ENCODE measurements around the gene OGFR.

OGFR gene

GRCh38 chr20:62770111-62770910, 34.3 kb upstream of the OGFR start:
- no peak for DNase-seq

DNA sequence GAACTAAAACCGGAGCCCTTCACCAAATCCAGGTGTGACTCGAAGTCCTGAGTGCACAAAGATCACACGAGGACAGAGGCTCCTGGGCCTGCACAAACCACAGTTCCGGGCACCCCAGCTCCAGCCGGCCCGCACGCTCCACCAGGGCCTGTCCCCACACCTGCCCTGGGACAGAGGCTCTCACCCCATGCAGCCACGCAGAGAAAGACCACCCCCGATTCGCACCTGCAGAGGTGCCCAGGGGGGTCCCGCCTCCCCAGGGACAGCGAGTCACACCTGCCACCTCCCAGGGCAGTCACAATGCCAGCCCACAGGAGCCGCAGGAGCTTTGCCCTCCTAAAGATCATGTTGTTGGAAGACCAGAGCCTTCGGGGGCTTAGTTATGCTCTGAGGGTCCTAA, 33.7 kb upstream of the OGFR start:
- DNase-seq = no peak

DNA sequence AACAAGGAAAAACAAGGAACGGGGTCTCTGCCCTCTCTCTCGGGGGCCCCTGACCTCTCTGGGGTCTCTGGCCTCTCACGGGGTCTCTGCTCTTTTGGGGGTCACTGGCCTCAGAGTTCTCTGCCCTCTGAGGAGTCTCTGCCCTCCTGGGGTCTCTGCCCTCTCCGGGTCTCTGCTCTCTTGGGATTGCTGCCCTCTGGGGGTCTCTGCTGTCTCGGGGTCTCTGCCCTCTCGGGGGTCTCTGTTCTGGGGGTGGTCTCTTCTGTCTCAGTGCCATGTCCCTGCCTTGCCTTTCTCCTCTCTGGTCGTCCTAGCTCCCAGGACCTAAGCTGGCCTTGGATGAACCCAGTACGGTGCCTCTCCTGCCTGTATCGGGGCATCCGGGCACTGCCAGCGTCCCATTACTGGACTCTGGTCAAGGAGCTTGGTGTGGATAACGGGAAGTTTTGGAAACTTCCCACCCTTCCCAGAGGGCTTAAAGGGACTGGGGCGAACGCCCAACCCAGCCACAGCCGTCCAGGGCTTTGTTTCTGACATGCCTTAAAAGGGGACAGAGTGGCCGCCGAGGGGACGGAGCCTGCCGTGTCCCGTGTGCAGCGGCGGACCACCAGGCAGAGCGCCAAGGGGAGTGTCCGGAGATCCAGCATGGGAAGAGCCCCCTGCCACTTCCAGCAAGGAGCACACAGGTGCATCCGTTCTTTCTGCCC, 33.1 kb upstream of the OGFR start:
- no peak for DNase-seq

DNA sequence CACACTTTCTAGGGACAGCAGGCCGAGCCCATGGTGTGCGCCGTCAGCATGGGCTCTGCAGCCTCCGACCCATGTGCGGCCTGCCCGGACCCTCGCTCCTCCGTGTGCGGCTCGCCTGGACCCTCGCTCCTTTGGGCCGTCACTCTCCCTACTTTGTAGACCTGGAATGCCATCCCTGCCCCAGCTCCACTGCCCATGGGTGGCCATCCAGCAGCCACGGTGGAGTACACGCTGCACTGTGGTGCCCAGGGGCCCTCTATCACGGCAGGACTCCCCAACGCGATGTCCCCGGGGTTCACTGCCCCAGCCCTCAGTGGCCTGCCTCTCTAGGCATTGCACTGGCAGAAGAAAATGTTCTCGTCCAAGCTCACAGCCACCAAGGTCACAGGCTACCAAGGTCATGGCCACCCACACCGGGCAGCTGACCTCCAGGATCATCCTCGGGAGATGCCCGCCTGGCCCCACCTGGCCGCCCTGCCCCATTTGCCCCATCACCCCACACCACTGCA, 32.5 kb upstream of the OGFR start:
- no peak for DNase-seq

DNA sequence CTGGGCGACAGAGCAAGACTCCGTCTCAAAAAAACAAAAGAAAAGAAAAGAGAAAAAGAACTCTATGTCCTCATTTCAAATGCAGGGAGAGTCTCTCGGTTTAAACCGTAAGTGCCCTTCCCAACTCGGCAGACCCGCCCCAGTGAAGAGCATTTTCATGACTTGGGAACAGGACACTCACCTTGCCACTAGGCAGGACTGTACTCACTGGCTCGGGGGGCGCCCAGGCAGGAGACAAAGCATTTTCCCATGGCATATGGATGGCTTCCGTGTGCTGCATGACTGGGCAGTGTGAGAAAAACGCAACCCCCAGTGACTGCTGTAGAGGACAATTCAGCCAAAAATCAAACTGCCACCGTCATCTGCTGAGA, 32.0 kb upstream of the OGFR start:
- no peak for DNase-seq

- DNase-seq = no peak
Observed at GRCh38 chr20:62772990-62773844, 31.4 kb upstream of the OGFR start.

- DNase-seq = no peak
Observed at GRCh38 chr20:62773845-62774714, 30.6 kb upstream of the OGFR start.

DNA sequence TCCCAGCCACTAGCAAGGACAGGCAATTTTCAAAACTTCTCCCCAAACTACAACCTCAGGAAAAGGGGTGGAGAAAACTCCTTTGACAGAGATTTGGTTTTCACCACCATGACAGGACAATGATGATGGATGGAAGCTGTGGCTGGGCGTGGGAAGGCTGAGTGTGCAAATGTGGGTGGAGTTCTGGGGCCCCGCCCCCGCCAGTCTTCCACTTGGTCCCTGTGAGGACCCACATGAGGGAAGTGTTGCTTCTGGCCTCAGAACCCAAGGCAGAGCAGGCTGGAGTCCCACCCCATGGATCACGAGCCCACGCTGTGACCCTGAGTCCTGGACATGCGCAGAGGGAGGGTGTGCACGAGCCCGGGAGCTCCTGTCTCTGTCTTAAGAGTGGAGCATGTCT, 29.9 kb upstream of the OGFR start:
- DNase-seq = peak; percentile 32 to 37

- no peak for DNase-seq
Observed at GRCh38 chr20:62775206-62775605, 29.4 kb upstream of the OGFR start.

DNA sequence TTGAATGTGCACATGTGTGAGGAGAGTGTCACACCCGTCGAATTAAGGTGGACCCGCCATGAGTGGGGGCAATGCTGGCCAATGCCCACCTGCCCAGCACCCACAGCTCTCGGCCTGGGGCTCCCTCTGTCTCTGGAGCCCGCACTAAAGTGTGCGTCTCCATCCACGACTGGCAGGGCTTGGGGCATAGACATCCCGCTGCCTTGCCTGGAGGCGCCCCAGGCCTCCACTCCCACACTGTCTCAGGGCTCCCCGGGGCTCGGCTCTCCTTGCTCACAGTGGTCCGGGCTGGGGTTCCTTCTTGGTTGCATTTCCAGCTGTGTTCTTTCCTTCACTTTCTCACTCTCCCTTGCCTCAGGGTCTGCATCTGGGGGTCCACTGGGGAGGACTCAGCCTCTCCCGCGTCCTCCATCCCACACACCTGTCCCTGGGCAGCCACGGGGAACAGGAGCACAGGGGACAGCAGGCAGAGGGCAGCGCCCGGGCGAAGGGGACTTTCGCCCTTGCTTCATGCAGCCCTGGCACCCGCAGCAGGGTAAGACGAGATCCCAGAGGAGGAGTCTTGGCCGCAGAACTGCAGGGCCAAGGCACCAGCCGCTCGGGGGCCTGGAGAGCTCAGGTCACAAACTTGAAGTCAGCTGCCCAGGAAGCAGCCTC, 28.5 kb upstream of the OGFR start:
- no peak for DNase-seq

DNA sequence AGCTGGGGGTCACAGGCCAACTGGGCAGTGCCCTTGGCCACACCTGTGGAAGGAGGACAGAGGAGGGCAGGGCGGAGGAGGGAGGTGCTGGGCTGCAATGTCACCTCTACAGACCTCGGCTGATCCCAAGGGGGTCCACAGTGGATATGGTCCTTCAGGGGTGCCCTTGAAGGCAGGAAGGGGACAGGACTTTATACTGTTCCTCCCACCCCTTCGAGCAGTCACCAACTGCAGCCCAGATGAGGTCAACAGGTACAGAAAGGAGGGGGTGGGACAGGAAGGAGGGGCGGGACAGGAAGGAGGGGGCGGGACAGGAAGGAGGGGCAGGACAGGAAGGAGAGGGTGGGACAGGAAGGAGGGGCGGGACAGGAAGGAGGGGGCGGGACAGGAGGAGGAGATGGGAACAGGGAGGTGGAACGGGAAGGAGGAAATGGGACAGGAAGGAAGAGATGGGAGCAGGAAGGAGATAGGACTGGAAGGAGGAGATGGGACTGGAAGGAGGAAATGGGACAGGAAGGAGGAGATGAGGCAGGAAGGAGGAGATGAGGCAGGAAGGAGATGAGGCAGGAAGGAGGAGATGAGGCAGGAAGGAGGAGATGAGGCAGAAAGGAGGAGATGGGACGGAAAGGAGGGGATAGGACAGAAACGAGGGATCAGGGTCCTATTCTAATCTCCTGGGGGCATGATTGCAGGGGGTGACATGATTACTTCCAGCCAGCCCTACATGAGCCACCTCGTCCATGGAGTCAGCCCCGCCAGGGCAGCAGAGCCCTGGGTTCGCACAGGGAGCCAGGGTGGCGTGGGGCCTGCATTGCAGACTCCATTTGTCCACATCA, 27.7 kb upstream of the OGFR start:
- peak; percentile 73 for DNase-seq

DNA sequence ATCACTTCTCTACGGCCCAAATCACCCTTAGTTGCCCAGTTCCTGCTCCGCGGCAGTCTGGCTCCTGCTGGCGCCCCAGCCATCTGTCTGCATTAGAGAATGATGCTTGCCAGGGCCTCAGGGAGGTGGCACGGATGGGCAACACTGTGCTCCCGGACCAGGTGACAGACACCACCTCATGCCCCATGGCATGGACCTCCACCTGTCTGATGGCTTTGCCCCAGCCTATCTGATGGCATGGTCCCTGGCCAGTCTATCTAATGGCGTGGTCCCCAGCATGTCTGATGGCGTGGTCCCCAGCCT, 27.2 kb upstream of the OGFR start:
- no peak for DNase-seq

- no peak for DNase-seq
Observed at GRCh38 chr20:62778058-62778457, 26.6 kb upstream of the OGFR start.

GRCh38 chr20:62778601-62779416, 25.8 kb upstream of the OGFR start:
- no peak for DNase-seq

DNA sequence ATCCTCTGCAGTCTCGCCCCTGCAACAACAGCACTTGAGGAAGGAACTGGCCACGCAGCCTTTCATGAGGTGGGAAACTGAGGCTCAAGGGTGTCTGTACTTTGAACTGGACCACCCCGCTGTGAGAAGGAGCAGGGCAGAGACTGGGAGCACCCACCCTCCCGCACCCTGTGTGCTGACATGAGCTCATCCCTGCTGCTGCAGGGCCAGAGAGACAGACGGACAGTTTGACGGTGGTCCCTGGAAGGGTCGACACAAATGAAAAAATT, 25.3 kb upstream of the OGFR start:
- no peak for DNase-seq

DNA sequence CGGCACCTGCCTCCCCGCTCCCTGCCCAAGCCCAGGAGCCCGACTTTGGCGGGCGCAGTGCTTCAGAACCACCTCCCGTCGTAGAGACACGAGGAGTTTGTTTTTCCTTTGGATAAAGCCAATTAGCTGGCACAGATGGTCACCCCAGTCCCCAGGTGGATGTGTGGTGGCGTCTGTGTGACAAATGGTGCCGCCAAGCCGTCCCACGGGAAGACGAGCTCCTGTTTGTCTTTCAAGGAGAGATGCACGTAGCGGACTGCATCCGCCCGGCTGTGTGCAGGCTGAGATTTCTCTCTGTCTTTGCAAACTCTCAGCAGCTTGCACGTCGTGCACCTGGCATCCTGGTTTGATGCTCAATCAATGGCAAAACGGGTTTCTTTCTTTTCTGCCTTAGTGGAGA, 24.4 kb upstream of the OGFR start:
- DNase-seq = no peak

- DNase-seq = no peak
Observed at GRCh38 chr20:62780696-62781095, 23.9 kb upstream of the OGFR start.

- DNase-seq = no peak
Observed at GRCh38 chr20:62782149-62782892, 22.3 kb upstream of the OGFR start.

DNA sequence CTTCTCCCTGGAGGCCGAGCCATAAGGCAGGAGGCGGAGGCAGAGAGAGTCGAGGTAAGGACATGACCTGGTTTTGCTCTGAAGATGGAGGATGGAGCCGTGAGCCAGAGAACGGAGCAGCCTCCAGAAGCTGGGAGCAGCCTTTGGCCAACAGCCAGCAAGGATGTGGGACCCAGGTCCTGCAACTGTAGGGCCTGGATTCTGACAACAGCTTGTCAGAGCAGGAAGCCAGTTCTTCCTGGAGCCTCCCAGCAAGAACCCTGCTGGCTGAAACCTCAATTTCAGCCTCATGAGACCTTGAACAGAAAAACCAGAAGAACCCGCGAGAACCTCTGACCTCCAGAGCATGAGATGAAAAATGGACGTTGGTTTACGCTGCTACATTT, 21.7 kb upstream of the OGFR start:
- no peak for DNase-seq

DNA sequence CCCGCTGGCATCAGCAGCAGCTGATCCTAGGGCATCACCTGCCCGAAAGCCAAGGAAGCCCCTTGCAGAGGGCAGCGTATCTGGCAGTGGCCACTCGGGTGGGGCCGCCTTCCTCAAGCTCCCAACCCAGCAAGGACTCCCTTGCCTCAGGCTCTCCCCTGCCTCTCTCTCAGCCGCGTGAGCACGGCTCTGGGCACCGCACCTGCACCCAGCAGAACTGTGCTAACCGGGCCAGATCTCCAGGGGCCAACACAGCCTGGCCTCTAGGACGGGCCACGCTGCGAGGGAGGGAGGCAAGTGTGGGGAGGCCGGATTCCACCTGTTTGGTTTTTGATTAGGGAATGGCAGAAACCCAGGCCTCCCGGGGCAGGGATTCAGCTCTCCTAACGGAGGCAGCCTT, 20.1 kb upstream of the OGFR start:
- no peak for DNase-seq
